HG03025 (cell line): Measurements from ENCODE around the gene SMTNL2.
"Not testable (repeated sequence)": the region's sequence is repeated elsewhere in the genome, so short reads cannot be mapped to it uniquely, and the experiment has no call there.

Source experiments
- ATAC-seq: cut with Tn5 transposase; IDR thresholded peaks from one replicate; pipeline ENCODE4 v1.9.1; 2021; ENCODE audit warnings: mild to moderate bottlenecking, moderate library complexity; ENCODE audit not compliant: unreplicated experiment, low FRiP score

Gene SMTNL2

GRCh38 chr17:4625181-4625617 lies 40.9 kb downstream of the SMTNL2 start:
- no peak for ATAC-seq

- no peak for ATAC-seq
Measured at GRCh38 chr17:4626734-4627256, 42.5 kb downstream of the SMTNL2 start.

GRCh38 chr17:4631431-4631830 lies 47.1 kb downstream of the SMTNL2 start:
- no peak for ATAC-seq

GRCh38 chr17:4631836-4632580 lies 47.7 kb downstream of the SMTNL2 start:
- no peak for ATAC-seq

- ATAC-seq, result no peak
Measured at GRCh38 chr17:4632581-4632920, 48.2 kb downstream of the SMTNL2 start.

- ATAC-seq, result no peak
Measured at GRCh38 chr17:4633643-4634042, 49.3 kb downstream of the SMTNL2 start.

- ATAC-seq, result no peak
Measured at GRCh38 chr17:4634976-4635375, 50.6 kb downstream of the SMTNL2 start.

GRCh38 chr17:4635823-4636375 lies 51.6 kb downstream of the SMTNL2 start:
- no peak for ATAC-seq

GRCh38 chr17:4636474-4637100 lies 52.3 kb downstream of the SMTNL2 start:
- ATAC-seq, result no peak

- ATAC-seq, result not testable (repeated sequence)
Measured at GRCh38 chr17:4638766-4639165, 54.4 kb downstream of the SMTNL2 start.

GRCh38 chr17:4639301-4640059 lies 55.2 kb downstream of the SMTNL2 start:
- not testable (repeated sequence) for ATAC-seq

GRCh38 chr17:4640569-4641188 lies 56.4 kb downstream of the SMTNL2 start:
- ATAC-seq, result not testable (repeated sequence)

- ATAC-seq, result no peak
Measured at GRCh38 chr17:4641297-4642195, 57.2 kb downstream of the SMTNL2 start, which contains the start of gene ALOX15. ALOX15 (minus strand) TSS chr17:4641678; CDS start chr17:4641651, 27 bp downstream.

- ATAC-seq, result no peak
Measured at GRCh38 chr17:4642286-4642685, 58.0 kb downstream of the SMTNL2 start.

GRCh38 chr17:4643676-4644075 lies 59.3 kb downstream of the SMTNL2 start:
- no peak for ATAC-seq

GRCh38 chr17:4645642-4646041 lies 61.3 kb downstream of the SMTNL2 start:
- ATAC-seq, result no peak

- no peak for ATAC-seq
Measured at GRCh38 chr17:4648741-4649140, 64.4 kb downstream of the SMTNL2 start.

GRCh38 chr17:4652997-4653396 lies 68.7 kb downstream of the SMTNL2 start:
- ATAC-seq, result no peak

GRCh38 chr17:4655933-4656332 lies 71.6 kb downstream of the SMTNL2 start:
- not testable (repeated sequence) for ATAC-seq
